ENCODE results near the gene TXNL1. TPM values are rescaled to one million over a fixed set of nuclear protein-coding genes. Genes with fewer than 3 reads are reported as not detected.

The TXNL1 gene
- total RNA-seq, 1 donor: 32.9 TPM

DNA sequence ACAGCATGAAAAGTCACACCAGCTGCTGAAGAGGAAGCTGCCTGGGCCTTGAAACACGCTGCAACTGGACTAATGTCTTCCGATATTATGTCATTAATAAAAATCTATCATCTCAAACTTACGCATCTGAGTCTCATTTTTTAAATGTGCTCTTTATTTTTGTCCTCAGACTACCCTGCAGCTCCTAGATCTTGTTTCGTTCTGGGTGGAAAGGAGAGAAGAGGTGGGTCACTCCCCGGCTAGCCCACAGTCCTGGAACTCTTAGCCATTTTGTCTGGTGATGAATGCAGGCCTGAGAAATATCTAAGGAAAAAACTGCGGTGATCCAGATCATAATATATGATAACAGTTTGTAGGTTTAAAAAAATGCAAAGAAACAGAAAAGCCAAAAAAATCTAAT, 73.3 kb downstream of the TXNL1 start:
- Histone ChIP-seq H3K4me3 (ENCODE audit: insufficient read depth, low read length) (no peak overlapping the region), H2AFZ (ENCODE audit: low read length) (no peak overlapping the region), H3K79me2 (ENCODE audit: insufficient read depth, low read length) (no peaks in the 10 kb centered on the region), H3K9me3 (ENCODE audit: low read depth, low read length) (no peaks in the 10 kb centered on the region), H3K27ac (ENCODE audit: low read depth, low read length) (peak overlapping the region; percentile 2), H3K36me3 (ENCODE audit: insufficient read depth, low read length) (no peaks in the 10 kb centered on the region), H4K20me1 (ENCODE audit: insufficient read depth, low read length) (no peaks in the 10 kb centered on the region), H3K4me2 (ENCODE audit: insufficient read depth, low read length) (no peak overlapping the region), H3K4me1 (ENCODE audit: insufficient read depth, low read length) (peaks cover 14% of the 10 kb centered on the region), H3K27me3 (ENCODE audit: insufficient read depth, low read length) (no peaks in the 10 kb centered on the region)
- TF ChIP-seq CTCF (IDR thresholded peaks at IDR 0.05; ENCODE audit: extremely low read depth, low read depth, low read length): no peak
- DNase-seq (ENCODE audit: insufficient read length, low spot score, missing footprints): peak; percentile 76

GRCh38 chr18:56563568-56563967, 74.8 kb downstream of the TXNL1 start:
- no peak for TF ChIP-seq CTCF (IDR thresholded peaks at IDR 0.05; ENCODE audit: extremely low read depth, low read depth, low read length)
- Histone ChIP-seq H3K4me3 (ENCODE audit: insufficient read depth, low read length) (no peak overlapping the region), H3K9me3 (ENCODE audit: low read depth, low read length) (no peaks in the 10 kb centered on the region), H3K79me2 (ENCODE audit: insufficient read depth, low read length) (no peaks in the 10 kb centered on the region), H2AFZ (ENCODE audit: low read length) (no peak overlapping the region), H3K27ac (ENCODE audit: low read depth, low read length) (no peak overlapping the region), H3K36me3 (ENCODE audit: insufficient read depth, low read length) (no peaks in the 10 kb centered on the region), H3K4me1 (ENCODE audit: insufficient read depth, low read length) (peaks cover 14% of the 10 kb centered on the region), H4K20me1 (ENCODE audit: insufficient read depth, low read length) (no peaks in the 10 kb centered on the region), H3K27me3 (ENCODE audit: insufficient read depth, low read length) (no peaks in the 10 kb centered on the region), H3K4me2 (ENCODE audit: insufficient read depth, low read length) (no peak overlapping the region)
- no peak for DNase-seq (ENCODE audit: insufficient read length, low spot score, missing footprints)

DNA sequence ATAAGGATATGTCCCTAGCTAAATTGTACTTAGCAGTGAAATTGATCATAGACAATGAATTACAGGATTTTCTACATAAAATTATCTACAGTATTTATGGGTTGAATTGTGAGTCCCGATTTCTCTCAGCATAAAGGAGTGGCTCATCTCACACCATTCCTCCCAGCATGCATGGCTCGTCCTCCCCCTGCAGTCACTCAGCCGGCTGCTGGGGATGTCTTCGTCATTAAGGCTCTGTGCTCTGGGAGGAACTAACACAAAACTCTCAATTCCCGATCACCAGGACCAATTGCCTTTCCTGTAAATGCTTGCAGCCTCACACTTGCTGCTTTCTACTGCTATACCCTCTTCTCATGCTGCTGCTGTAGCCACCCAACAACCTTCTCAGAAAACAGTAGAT, 75.9 kb downstream of the TXNL1 start:
- DNase-seq (ENCODE audit: insufficient read length, low spot score, missing footprints): peak; percentile 66
- no peak overlapping the region for H3K27ac ChIP-seq (ENCODE audit: low read depth, low read length)
- no peak for TF ChIP-seq CTCF (IDR thresholded peaks at IDR 0.05; ENCODE audit: extremely low read depth, low read depth, low read length)

DNA sequence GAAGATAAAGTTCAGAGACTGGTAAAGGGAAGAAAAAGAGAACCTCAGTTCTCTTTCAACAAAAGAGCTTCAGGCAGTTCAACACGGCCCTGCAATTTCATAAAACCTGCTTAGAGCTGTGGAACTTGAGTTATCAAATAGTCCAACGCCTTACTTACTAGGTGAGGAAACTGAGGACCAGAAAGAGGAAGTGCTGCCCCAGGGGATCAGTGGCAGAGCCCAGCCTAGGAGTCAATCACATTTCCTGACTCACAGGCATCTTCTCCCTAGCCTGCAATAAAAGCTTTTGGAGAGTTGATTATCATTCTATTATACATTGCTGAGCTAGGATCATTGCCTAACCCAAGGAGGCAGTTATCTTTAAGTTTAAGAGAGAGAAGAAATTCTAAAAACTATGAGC, 77.4 kb downstream of the TXNL1 start:
- H2AFZ ChIP-seq (ENCODE audit: low read length): no peak overlapping the region
- H3K4me3 ChIP-seq (ENCODE audit: insufficient read depth, low read length): no peak overlapping the region
- H3K4me2 ChIP-seq (ENCODE audit: insufficient read depth, low read length): no peak overlapping the region
- H3K27ac ChIP-seq (ENCODE audit: low read depth, low read length): no peak overlapping the region
- no peaks in the 10 kb centered on the region for H4K20me1 ChIP-seq (ENCODE audit: insufficient read depth, low read length)
- H3K4me1 ChIP-seq (ENCODE audit: insufficient read depth, low read length): peaks cover 13% of the 10 kb centered on the region
- no peaks in the 10 kb centered on the region for H3K79me2 ChIP-seq (ENCODE audit: insufficient read depth, low read length)
- H3K27me3 ChIP-seq (ENCODE audit: insufficient read depth, low read length): no peaks in the 10 kb centered on the region
- no peaks in the 10 kb centered on the region for H3K36me3 ChIP-seq (ENCODE audit: insufficient read depth, low read length)
- H3K9me3 ChIP-seq (ENCODE audit: low read depth, low read length): no peaks in the 10 kb centered on the region
- no peak for DNase-seq (ENCODE audit: insufficient read length, low spot score, missing footprints)
- no peak for TF ChIP-seq CTCF (IDR thresholded peaks at IDR 0.05; ENCODE audit: extremely low read depth, low read depth, low read length)

More for the DNA sequence above, 75.9 kb downstream of the TXNL1 start:
- Histone ChIP-seq H3K4me2 (ENCODE audit: insufficient read depth, low read length) (no peak overlapping the region), H4K20me1 (ENCODE audit: insufficient read depth, low read length) (no peaks in the 10 kb centered on the region), H3K27me3 (ENCODE audit: insufficient read depth, low read length) (no peaks in the 10 kb centered on the region), H3K4me1 (ENCODE audit: insufficient read depth, low read length) (peaks cover 14% of the 10 kb centered on the region), H2AFZ (ENCODE audit: low read length) (peak overlapping the region; percentile 2), H3K9me3 (ENCODE audit: low read depth, low read length) (no peaks in the 10 kb centered on the region), H3K36me3 (ENCODE audit: insufficient read depth, low read length) (no peaks in the 10 kb centered on the region), H3K4me3 (ENCODE audit: insufficient read depth, low read length) (no peak overlapping the region), H3K79me2 (ENCODE audit: insufficient read depth, low read length) (no peaks in the 10 kb centered on the region)
